Urothelium cell line (cell line): ENCODE data around the gene SKAP1.
"Not testable (repeated sequence)": the region's sequence is repeated elsewhere in the genome, so short reads cannot be mapped to it uniquely, and the experiment has no call there.

Experiments
- DNase-seq: peaks from one replicate; pipeline ENCODE4 v3.0.0; 2011; ENCODE audit warnings: low spot score, mixed read lengths
- FAIRE-seq: peaks from 2 replicates; lab custom pipeline; 2011; peaks lifted over from hg19 to GRCh38; lab: Jason Lieb, UNC

SKAP1 gene

GRCh38 chr17:48416971-48417370, 13.0 kb downstream of the SKAP1 start:
- FAIRE-seq (no peak), DNase-seq (no peak)

- FAIRE-seq (no peak), DNase-seq (no peak)
Observed at GRCh38 chr17:48413613-48414405, 16.2 kb downstream of the SKAP1 start.

GRCh38 chr17:48412841-48413240, 17.2 kb downstream of the SKAP1 start:
- FAIRE-seq (no peak), DNase-seq (no peak)

- not testable (repeated sequence) for FAIRE-seq, DNase-seq
Observed at GRCh38 chr17:48410821-48411220, 19.2 kb downstream of the SKAP1 start.

DNA sequence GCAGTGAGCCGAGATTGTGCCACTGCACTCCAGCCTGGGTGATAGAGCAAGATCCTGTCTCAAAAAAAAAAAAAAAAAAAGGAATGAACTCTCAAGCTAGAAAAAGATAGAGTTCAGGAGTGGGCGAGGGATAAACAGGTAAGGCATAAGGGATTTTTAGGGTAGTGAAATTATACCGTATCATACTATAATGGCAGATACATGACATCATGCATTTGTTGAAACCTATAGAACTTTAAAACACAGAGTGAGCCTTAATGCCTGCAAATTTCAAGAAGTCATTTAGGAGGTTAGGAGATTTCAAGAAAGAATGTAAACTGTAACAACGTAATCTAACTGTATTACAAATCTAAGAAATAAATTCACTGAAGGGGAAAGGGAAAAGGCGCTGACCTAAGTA, 20.4 kb downstream of the SKAP1 start:
- FAIRE-seq (no peak), DNase-seq (no peak)

GRCh38 chr17:48406936-48407567, 23.0 kb downstream of the SKAP1 start:
- no peak for FAIRE-seq
- DNase-seq = no peak

- no peak for FAIRE-seq
- DNase-seq = no peak
Observed at GRCh38 chr17:48394821-48395220, 35.2 kb downstream of the SKAP1 start.

- FAIRE-seq (no peak), DNase-seq (no peak)
Observed at GRCh38 chr17:48393283-48393682, 36.7 kb downstream of the SKAP1 start.

DNA sequence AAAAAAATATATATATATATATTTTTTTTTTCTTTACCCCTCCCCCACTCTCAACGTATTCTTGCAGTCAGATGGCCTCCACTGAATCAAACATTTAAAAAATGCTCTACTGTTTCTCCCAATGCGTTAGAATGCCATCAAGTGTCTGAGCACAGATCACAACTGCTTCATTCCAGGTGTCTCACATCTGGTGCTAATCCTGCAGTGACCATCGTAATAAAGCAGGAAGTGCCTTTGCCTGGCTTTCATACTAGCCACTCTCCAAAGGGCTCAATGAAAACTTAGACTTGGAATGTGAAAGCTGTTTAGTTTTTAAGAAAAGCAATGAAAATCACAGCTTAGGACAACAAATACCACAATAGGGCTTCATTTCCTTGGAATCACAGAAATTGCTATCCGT, 37.2 kb downstream of the SKAP1 start:
- no peak for FAIRE-seq
- no peak for DNase-seq

GRCh38 chr17:48391444-48391843, 38.6 kb downstream of the SKAP1 start:
- FAIRE-seq (no peak), DNase-seq (no peak)

DNA sequence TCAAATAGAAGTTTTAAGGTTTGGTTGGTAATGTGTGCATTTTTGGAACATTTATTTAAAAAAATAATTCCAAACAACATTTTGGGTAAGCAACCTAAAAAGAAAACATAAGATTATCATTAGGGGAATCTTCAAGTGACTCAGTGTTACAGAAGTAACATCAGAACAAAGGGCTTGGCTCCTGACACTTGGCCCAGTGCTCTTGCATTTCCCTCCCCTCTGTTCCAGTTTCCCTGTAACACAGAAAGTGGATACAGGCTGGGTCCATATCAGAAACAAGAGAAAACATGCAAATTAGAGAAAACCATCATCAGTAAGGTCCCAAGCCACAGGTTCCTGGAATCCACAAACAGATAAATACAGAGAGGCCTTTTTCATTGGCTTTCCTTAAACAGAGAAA, 40.1 kb downstream of the SKAP1 start:
- DNase-seq = no peak
- no peak for FAIRE-seq

GRCh38 chr17:48388955-48389743, 40.9 kb downstream of the SKAP1 start:
- FAIRE-seq (no peak), DNase-seq (no peak)

- no peak for DNase-seq
- no peak for FAIRE-seq
Observed at GRCh38 chr17:48386826-48387225, 43.2 kb downstream of the SKAP1 start.

- FAIRE-seq (no peak), DNase-seq (no peak)
Observed at GRCh38 chr17:48385319-48385718, 44.7 kb downstream of the SKAP1 start.

GRCh38 chr17:48384164-48384563, 45.9 kb downstream of the SKAP1 start:
- DNase-seq (no peak), FAIRE-seq (no peak)

DNA sequence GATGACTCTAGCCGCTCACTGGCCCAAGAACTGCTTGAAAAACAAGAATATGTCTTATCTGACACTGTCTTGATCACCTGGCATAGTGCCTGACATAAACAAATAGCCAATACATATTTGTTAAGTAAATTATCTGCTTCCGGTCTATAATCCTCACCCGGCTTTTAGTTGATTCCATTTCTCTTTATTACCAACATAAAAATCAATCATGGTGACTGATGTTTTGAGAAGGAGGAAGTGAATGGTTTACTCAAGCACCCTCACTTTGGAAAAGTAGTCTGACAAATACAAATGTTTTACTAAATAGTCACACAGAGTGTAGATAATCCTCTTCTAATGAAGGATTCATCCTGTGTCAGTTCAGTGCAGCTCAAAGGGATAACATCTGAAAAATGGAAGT, 47.0 kb downstream of the SKAP1 start:
- DNase-seq = no peak
- peak; percentile 30 for FAIRE-seq

DNA sequence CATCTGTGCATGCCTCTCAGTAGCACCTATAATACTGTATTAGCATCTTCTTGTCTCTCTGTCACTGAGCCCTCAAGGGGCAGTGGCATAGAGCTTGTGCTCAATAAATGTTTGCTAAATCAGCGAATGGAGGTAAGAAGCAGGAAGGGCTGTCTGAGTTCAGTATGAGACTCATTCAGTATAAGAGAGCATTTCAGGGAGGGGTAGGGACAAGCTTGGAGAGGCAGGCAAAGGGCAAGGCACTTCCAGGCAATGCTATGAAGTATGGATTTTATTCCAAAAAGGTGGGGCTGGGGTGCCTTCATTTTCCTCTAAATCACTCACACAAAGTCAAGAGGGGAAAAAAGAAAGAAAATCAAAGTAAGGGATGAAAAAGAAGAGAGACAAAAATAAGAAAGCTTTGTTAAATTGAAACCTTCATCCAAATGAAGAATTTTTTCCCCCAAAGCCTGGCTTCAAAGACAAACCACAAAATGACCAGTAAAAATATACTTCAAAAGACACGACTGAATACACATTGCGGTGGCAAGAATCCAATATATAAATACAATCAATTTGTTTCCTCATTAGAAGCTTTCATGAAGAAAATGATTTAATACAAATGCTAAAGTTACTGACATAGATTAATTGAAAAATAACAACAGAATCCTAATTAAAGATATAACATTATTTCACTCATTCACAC, 51.2 kb downstream of the SKAP1 start:
- FAIRE-seq = no peak

DNA sequence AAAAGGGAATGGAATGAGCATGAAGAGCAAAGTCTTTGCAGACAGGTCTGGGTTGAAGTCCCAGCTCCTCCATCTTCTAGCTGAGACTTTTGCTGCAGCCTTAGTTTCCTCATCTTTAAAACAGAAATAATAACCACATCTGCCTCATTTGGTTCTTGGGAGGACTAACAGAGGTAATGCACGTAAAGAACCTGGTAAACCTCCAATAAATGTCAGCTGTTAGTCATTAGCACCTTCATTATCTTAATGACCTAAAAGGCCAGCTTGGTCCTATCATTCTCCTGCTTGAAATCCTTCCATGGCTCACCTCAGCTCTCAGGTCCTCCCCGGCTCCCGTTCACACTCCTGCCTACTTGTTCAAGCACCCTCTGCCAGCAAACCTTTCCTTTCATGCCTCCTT, 51.8 kb downstream of the SKAP1 start:
- FAIRE-seq = no peak
- no peak for DNase-seq

More for the DNA sequence above, 51.2 kb downstream of the SKAP1 start:
- no peak for DNase-seq

- FAIRE-seq (no peak), DNase-seq (no peak)
Observed at GRCh38 chr17:48376682-48377325, 53.2 kb downstream of the SKAP1 start.

DNA sequence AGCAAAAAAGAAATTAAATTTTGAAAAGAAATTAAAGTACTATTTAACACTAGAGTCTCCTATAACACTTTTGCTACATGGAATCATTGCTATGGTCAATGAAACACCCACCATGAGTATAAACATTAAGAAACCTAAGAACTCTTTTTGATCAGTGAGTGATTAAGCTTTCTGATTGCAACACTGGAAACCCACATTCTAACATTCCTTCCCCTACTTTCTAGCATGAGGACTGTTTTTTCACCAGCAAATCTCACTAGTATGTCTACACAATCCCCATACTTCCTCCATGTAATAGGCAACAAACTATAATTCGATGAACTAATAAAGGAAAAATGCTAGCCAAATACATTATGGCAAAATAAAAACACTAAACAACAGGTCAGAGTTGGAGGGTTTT, 54.7 kb downstream of the SKAP1 start:
- DNase-seq (no peak), FAIRE-seq (no peak)
